GM18505 (cell line): ENCODE measurements around the gene ERLIN1.
"Not testable (repeated sequence)": the region's sequence is repeated elsewhere in the genome, so short reads cannot be mapped to it uniquely, and the experiment has no call there.

Experiments used
- ATAC-seq: cut with Tn5 transposase; IDR thresholded peaks from one replicate; pipeline ENCODE4 v1.9.1; 2021; ENCODE audit not compliant: unreplicated experiment
- POLR2A ChIP-seq: IDR thresholded peaks from 4 replicates; pipeline ENCODE4 v1.6.1; 2011; ENCODE audit warnings: borderline replicate concordance; ENCODE audit not compliant: insufficient read depth, insufficient read length; ENCODE audit errors: extremely low read depth

ERLIN1 gene

GRCh38 chr10:100138921-100139496 is 46.8 kb downstream of the ERLIN1 start:
- ATAC-seq: no peak
- no peak for TF ChIP-seq POLR2A

- no peak for ATAC-seq
- TF ChIP-seq POLR2A: no peak
These were observed 50.3 kb downstream of the ERLIN1 start for GRCh38 chr10:100135486-100135885.

- no peak for TF ChIP-seq POLR2A
- ATAC-seq: no peak
These were observed 52.0 kb downstream of the ERLIN1 start for GRCh38 chr10:100133801-100134200.

- no peak for TF ChIP-seq POLR2A
- no peak for ATAC-seq
These were observed 53.4 kb downstream of the ERLIN1 start for GRCh38 chr10:100132427-100132826.

GRCh38 chr10:100131571-100131970 is 54.3 kb downstream of the ERLIN1 start:
- no peak for TF ChIP-seq POLR2A
- no peak for ATAC-seq

- no peak for TF ChIP-seq POLR2A
- ATAC-seq: no peak
These were observed 55.0 kb downstream of the ERLIN1 start for GRCh38 chr10:100130831-100131230.

GRCh38 chr10:100129424-100129823 is 56.4 kb downstream of the ERLIN1 start:
- ATAC-seq: no peak
- TF ChIP-seq POLR2A: no peak

- no peak for TF ChIP-seq POLR2A
- ATAC-seq: no peak
These were observed 56.9 kb downstream of the ERLIN1 start for GRCh38 chr10:100128951-100129350.

GRCh38 chr10:100125335-100125734 is 60.5 kb downstream of the ERLIN1 start:
- ATAC-seq: not testable (repeated sequence)

- no peak for TF ChIP-seq POLR2A
- no peak for ATAC-seq
These were observed 61.7 kb downstream of the ERLIN1 start for GRCh38 chr10:100124097-100124496.

GRCh38 chr10:100122780-100123179 is 63.0 kb downstream of the ERLIN1 start:
- no peak for ATAC-seq

GRCh38 chr10:100120550-100120949 is 65.3 kb downstream of the ERLIN1 start:
- no peak for ATAC-seq
- TF ChIP-seq POLR2A: no peak

More at GRCh38 chr10:100122780-100123179, 63.0 kb downstream of the ERLIN1 start:
- TF ChIP-seq POLR2A: no peak

GRCh38 chr10:100119726-100120125 is 66.1 kb downstream of the ERLIN1 start:
- ATAC-seq: no peak
- no peak for TF ChIP-seq POLR2A

- TF ChIP-seq POLR2A: no peak
- ATAC-seq: no peak
These were observed 70.7 kb downstream of the ERLIN1 start for GRCh38 chr10:100114976-100115770.
